HS-27A (cell line): ENCODE results near the gene CATSPERD.
"Not testable (repeated sequence)": the region's sequence is repeated elsewhere in the genome, so short reads cannot be mapped to it uniquely, and the experiment has no call there.

Source experiments
- DNase-seq: peaks from one replicate; pipeline ENCODE4 v3.0.0-alpha.2; 2012; ENCODE audit warnings: low read depth, missing footprints

Gene CATSPERD

GRCh38 chr19:5697022-5697889, 23.2 kb upstream of the CATSPERD start:
- no peak for DNase-seq

- DNase-seq = no peak
These were observed 22.4 kb upstream of the CATSPERD start for GRCh38 chr19:5697890-5698634.

GRCh38 chr19:5698635-5699422, 21.6 kb upstream of the CATSPERD start:
- DNase-seq = no peak

GRCh38 chr19:5700455-5701092, 19.9 kb upstream of the CATSPERD start:
- DNase-seq = no peak

GRCh38 chr19:5702053-5702410, 18.4 kb upstream of the CATSPERD start:
- not testable (repeated sequence) for DNase-seq

- DNase-seq = no peak
These were observed 16.3 kb upstream of the CATSPERD start for GRCh38 chr19:5703819-5704818.

- DNase-seq = no peak
These were observed 14.9 kb upstream of the CATSPERD start for GRCh38 chr19:5705552-5705951.

GRCh38 chr19:5706876-5707573, 13.4 kb upstream of the CATSPERD start:
- no peak for DNase-seq

- no peak for DNase-seq
These were observed 12.6 kb upstream of the CATSPERD start for GRCh38 chr19:5707576-5708575.

- DNase-seq = no peak
These were observed 9.4 kb upstream of the CATSPERD start for GRCh38 chr19:5711025-5711424.

GRCh38 chr19:5711713-5712161, 8.7 kb upstream of the CATSPERD start:
- DNase-seq = no peak

- no peak for DNase-seq
These were observed 7.2 kb upstream of the CATSPERD start for GRCh38 chr19:5713228-5713627.

GRCh38 chr19:5714816-5715215, 5.6 kb upstream of the CATSPERD start:
- no peak for DNase-seq

- no peak for DNase-seq
These were observed 3.1 kb upstream of the CATSPERD start for GRCh38 chr19:5717215-5717935.

GRCh38 chr19:5718037-5718578, 2.3 kb upstream of the CATSPERD start:
- no peak for DNase-seq

GRCh38 chr19:5718579-5719273, 1.7 kb upstream of the CATSPERD start:
- peak; percentile 38 for DNase-seq
